Stimulated activated naive CD8-positive, alpha-beta T cell treated with anti-CD3 and anti-CD28 coated beads, Interleukin-15, amount 100 ng/mL, for 72 hours (primary cell): ENCODE data around the gene ELK3.

Experiments used
- ATAC-seq: fragments of 150-1000 bp; cut with Tn5 transposase; 2 replicates; pipeline ENCODE4 v1.10.0; 2021; ENCODE audit warnings: mild to moderate bottlenecking, moderate library complexity
- DNase-seq, 2 donors: peaks; one replicate each; pipeline ENCODE4 v3.0.0; 2021 to 2022
- H3K27ac Mint-ChIP-seq, 2 donors: one replicate each; pipeline ENCODE4 v1.8.0; 2022; ENCODE audit warnings: mild to moderate bottlenecking in 2 of 2, mixed read lengths in 2 of 2, moderate library complexity in 2 of 2
- H3K27me3 Mint-ChIP-seq: one replicate; pipeline ENCODE4 v1.8.0; 2022; ENCODE audit warnings: mixed read lengths
- H3K4me1 Mint-ChIP-seq: one replicate; pipeline ENCODE4 v1.8.0; 2022; ENCODE audit warnings: mild to moderate bottlenecking, mixed read lengths
- H3K4me3 Mint-ChIP-seq, 2 donors: one replicate each; pipeline ENCODE4 v1.8.0; 2022; ENCODE audit warnings: mild to moderate bottlenecking in 2 of 2, mixed read lengths in 2 of 2, moderate library complexity in 1 of 2
- H3K9me3 Mint-ChIP-seq, 2 donors: one replicate each; pipeline ENCODE4 v1.8.0; 2022; ENCODE audit warnings: mixed read lengths in 2 of 2

Gene ELK3

GRCh38 chr12:96198965-96199364 lies 4.8 kb downstream of the ELK3 start:
- no peaks in the 10 kb centered on the region for H3K9me3 Mint-ChIP-seq
- peak overlapping the region in 1 of 2 donors; percentile 48 for H3K27ac Mint-ChIP-seq
- H3K4me3 Mint-ChIP-seq, result peak overlapping the region; percentile 52 to 74
- peak; percentile 38 for ATAC-seq
- no peak for DNase-seq
- no peaks in the 10 kb centered on the region for H3K27me3 Mint-ChIP-seq
- peaks cover 63% of the 10 kb centered on the region for H3K4me1 Mint-ChIP-seq

GRCh38 chr12:96199464-96199863 lies 5.3 kb downstream of the ELK3 start:
- Mint-ChIP-seq H3K9me3 (no peaks in the 10 kb centered on the region), H3K27ac (peak overlapping the region in 1 of 2 donors; percentile 48), H3K27me3 (no peaks in the 10 kb centered on the region), H3K4me1 (peaks cover 68% of the 10 kb centered on the region), H3K4me3 (peak overlapping the region; percentile 52 to 74)
- ATAC-seq (no peak), DNase-seq (no peak)

GRCh38 chr12:96201272-96202227 lies 7.4 kb downstream of the ELK3 start:
- Mint-ChIP-seq H3K9me3 (no peaks in the 10 kb centered on the region), H3K4me3 (no peak overlapping the region), H3K27me3 (no peaks in the 10 kb centered on the region), H3K27ac (no peak overlapping the region), H3K4me1 (peaks cover 82% of the 10 kb centered on the region)
- ATAC-seq (no peak), DNase-seq (no peak)

GRCh38 chr12:96204381-96204780 lies 10.2 kb downstream of the ELK3 start:
- Mint-ChIP-seq H3K27me3 (no peaks in the 10 kb centered on the region), H3K27ac (no peak overlapping the region), H3K4me3 (no peak overlapping the region), H3K4me1 (peaks cover 82% of the 10 kb centered on the region), H3K9me3 (no peaks in the 10 kb centered on the region)
- DNase-seq (no peak), ATAC-seq (no peak)

- ATAC-seq (no peak), DNase-seq (no peak)
- Mint-ChIP-seq H3K4me3 (peak overlapping the region in 1 of 2 donors; percentile 42), H3K27ac (no peak overlapping the region), H3K9me3 (no peaks in the 10 kb centered on the region), H3K4me1 (peaks cover 90% of the 10 kb centered on the region), H3K27me3 (no peaks in the 10 kb centered on the region)
Observed at GRCh38 chr12:96205908-96206307, 11.7 kb downstream of the ELK3 start.

- no peak overlapping the region for H3K4me3 Mint-ChIP-seq
- DNase-seq (no peak), ATAC-seq (no peak)
- H3K27ac Mint-ChIP-seq, result no peak overlapping the region
- no peaks in the 10 kb centered on the region for H3K9me3 Mint-ChIP-seq
- H3K4me1 Mint-ChIP-seq, result peaks cover 90% of the 10 kb centered on the region
- H3K27me3 Mint-ChIP-seq, result no peaks in the 10 kb centered on the region
Observed at GRCh38 chr12:96206936-96207662, 12.9 kb downstream of the ELK3 start.

- Mint-ChIP-seq H3K4me1 (peaks cover 93% of the 10 kb centered on the region), H3K27me3 (no peaks in the 10 kb centered on the region), H3K9me3 (no peaks in the 10 kb centered on the region), H3K27ac (no peak overlapping the region), H3K4me3 (peak overlapping the region; percentile 42 to 69)
- ATAC-seq (peak; percentile 18), DNase-seq (no peak)
Observed at GRCh38 chr12:96208346-96208745, 14.2 kb downstream of the ELK3 start.

GRCh38 chr12:96208801-96209549 lies 14.8 kb downstream of the ELK3 start:
- no peak for DNase-seq
- peaks cover 100% of the 10 kb centered on the region for H3K4me1 Mint-ChIP-seq
- peak overlapping the region; percentile 52 to 69 for H3K4me3 Mint-ChIP-seq
- ATAC-seq, result peak; percentile 22
- no peaks in the 10 kb centered on the region for H3K9me3 Mint-ChIP-seq
- no peak overlapping the region for H3K27ac Mint-ChIP-seq
- no peaks in the 10 kb centered on the region for H3K27me3 Mint-ChIP-seq

GRCh38 chr12:96210376-96211055 lies 16.3 kb downstream of the ELK3 start:
- Mint-ChIP-seq H3K4me1 (peaks cover 100% of the 10 kb centered on the region), H3K9me3 (no peaks in the 10 kb centered on the region), H3K4me3 (peak overlapping the region; percentile 79 to 80), H3K27ac (peak overlapping the region; percentile 20 to 87), H3K27me3 (no peaks in the 10 kb centered on the region)
- peak; percentile 38 to 59 for DNase-seq
- peak; percentile 69 for ATAC-seq

- peak overlapping the region; percentile 17 to 89 for H3K27ac Mint-ChIP-seq
- ATAC-seq (no peak), DNase-seq (no peak)
- no peaks in the 10 kb centered on the region for H3K27me3 Mint-ChIP-seq
- H3K4me3 Mint-ChIP-seq, result peak overlapping the region; percentile 40 to 62
- H3K9me3 Mint-ChIP-seq, result no peaks in the 10 kb centered on the region
- H3K4me1 Mint-ChIP-seq, result peaks cover 93% of the 10 kb centered on the region
Observed at GRCh38 chr12:96211988-96212387, 17.8 kb downstream of the ELK3 start.

- Mint-ChIP-seq H3K27me3 (no peaks in the 10 kb centered on the region), H3K9me3 (no peaks in the 10 kb centered on the region), H3K4me1 (peaks cover 86% of the 10 kb centered on the region), H3K27ac (no peak overlapping the region), H3K4me3 (peak overlapping the region; percentile 40 to 62)
- DNase-seq, result no peak
- ATAC-seq, result peak; percentile 25
Observed at GRCh38 chr12:96212456-96213375, 18.5 kb downstream of the ELK3 start.

- peaks cover 80% of the 10 kb centered on the region for H3K4me1 Mint-ChIP-seq
- DNase-seq (no peak), ATAC-seq (no peak)
- no peak overlapping the region for H3K4me3 Mint-ChIP-seq
- H3K27me3 Mint-ChIP-seq, result no peaks in the 10 kb centered on the region
- H3K27ac Mint-ChIP-seq, result peak overlapping the region in 1 of 2 donors; percentile 8
- H3K9me3 Mint-ChIP-seq, result no peaks in the 10 kb centered on the region
Observed at GRCh38 chr12:96213869-96214268, 19.7 kb downstream of the ELK3 start.

- Mint-ChIP-seq H3K9me3 (no peaks in the 10 kb centered on the region), H3K27ac (no peak overlapping the region), H3K4me1 (peaks cover 65% of the 10 kb centered on the region), H3K4me3 (peak overlapping the region; percentile 5 to 35), H3K27me3 (no peaks in the 10 kb centered on the region)
- no peak for ATAC-seq
- no peak for DNase-seq
Observed at GRCh38 chr12:96215919-96216273, 21.7 kb downstream of the ELK3 start.

- Mint-ChIP-seq H3K9me3 (no peaks in the 10 kb centered on the region), H3K4me3 (no peak overlapping the region), H3K4me1 (peaks cover 44% of the 10 kb centered on the region), H3K27ac (peak overlapping the region in 1 of 2 donors; percentile 25), H3K27me3 (no peaks in the 10 kb centered on the region)
- ATAC-seq (no peak), DNase-seq (no peak)
Observed at GRCh38 chr12:96218989-96219678, 25.0 kb downstream of the ELK3 start.
